Heart left ventricle (tissue), 16 donors: ENCODE measurements around the gene EZH1. TPM values are rescaled to one million over a fixed set of nuclear protein-coding genes. Genes with fewer than 3 reads are reported as not detected.

Experiments
- ATAC-seq, 4 donors: fragments of 200-7000 bp; cut with Tn5 transposase; one replicate each; pipeline ENCODE4 v1.9.1; 2020 to 2022; ENCODE audit warnings: moderate library complexity in 4 of 4, mild to moderate bottlenecking in 3 of 4, moderate number of reproducible peaks in 1 of 4
- DNase-seq, 5 donors: peaks; one replicate each; pipeline ENCODE4 v3.0.0-alpha.2; 2020
- H3K27ac ChIP-seq, 12 donors: fragments of 200-600 bp; sonication (generic) in 4 of 12; one replicate each; pipeline versions ENCODE4 v1.5.0 to v1.8.0; 2016 to 2022; ENCODE audit warnings: mild to moderate bottlenecking in 2 of 12
- H3K27me3 ChIP-seq, 9 donors: fragments of 200-600 bp; sonication (generic) in 2 of 9; one replicate each; pipeline versions ENCODE4 v1.5.1 to v1.8.0; 2016 to 2022; ENCODE audit warnings: mild to moderate bottlenecking in 3 of 9
- H3K36me3 ChIP-seq, 9 donors: fragments of 200-600 bp; sonication (generic) in 2 of 9; one replicate each; pipeline versions ENCODE4 v1.5.0 to v1.8.0; 2018 to 2022; ENCODE audit warnings: mild to moderate bottlenecking in 2 of 9
- H3K4me1 ChIP-seq, 12 donors: fragments of 200-600 bp; sonication (generic) in 4 of 12; one replicate each; pipeline versions ENCODE4 v1.5.0 to v1.8.0; 2016 to 2022; ENCODE audit warnings: mild to moderate bottlenecking in 3 of 12
- H3K4me3 ChIP-seq, 12 donors: fragments of 200-600 bp; sonication (generic) in 4 of 12; one replicate each; pipeline versions ENCODE4 v1.5.0 to v1.8.0; 2017 to 2022; ENCODE audit warnings: mild to moderate bottlenecking in 9 of 12, moderate library complexity in 4 of 12
- H3K9me3 ChIP-seq, 12 donors: fragments of 200-600 bp; sonication (generic) in 4 of 12; one replicate each; pipeline versions ENCODE4 v1.5.0 to v1.8.0; 2016 to 2022; ENCODE audit warnings: mild to moderate bottlenecking in 1 of 12
- CTCF ChIP-seq, 12 donors: fragments of 200-600 bp; sonication (generic) in 4 of 12; IDR thresholded peaks; one replicate each; pipeline versions ENCODE4 v1.5.0 to v1.8.0; 2018 to 2022; ENCODE audit warnings: antibody characterized with exemption in 12 of 12, mild to moderate bottlenecking in 5 of 12
- POLR2A ChIP-seq, 2 donors: fragments of 450-650 bp; IDR thresholded peaks; one replicate each; pipeline ENCODE4 v1.6.1; 2017; ENCODE audit warnings: antibody characterized with exemption in 2 of 2, mild to moderate bottlenecking in 2 of 2, moderate library complexity in 2 of 2
- WGBS, 4 donors: extraction: QIAGEN DNeasy Blood & Tissue Kit in 2 of 4; methylation state at CpG; one replicate each; pipeline versions ENCODE4 v1.1.5 to v1.1.7; 2013 to 2018; 5-methylcytosine and 5-hydroxymethylcytosine counted together
- intact Hi-C, 10 donors: fragments of 100-400 bp; cut with DNase I; formaldehyde crosslinking; loops; one replicate each; pipeline versions ENCODE4 v1.11.1 to v1.14.2; 2022
- polyA plus RNA-seq, 2 donors: library from polyadenylated mRNA; stranded (reverse); fragments of 200-250 nt; gene quantifications; one replicate each; pipeline ENCODE4 v1.2.3, GENCODE V29; 2013
- total RNA-seq, 9 donors: library from RNA; depleted of rRNA in 2 of 9; stranded (reverse); fragments of >200 nt in 2 of 9; fragmentation: NEBNext Ultra II Directional in 3 of 9; extraction: Animal tissue kit (Norgen Biotek cat#: 25700) in 3 of 9; gene quantifications; one replicate each; pipeline versions ENCODE4 v1.1.0 to v1.2.4, GENCODE V29; 2016 to 2023
- donor health status: ischemic (EF 13 %, LVEDD 7.1; RV severe dilation, severe dysfunction).
- donor health status: healthy with polysubstance abuse.
- donor health status: DM: no; HTN: yes; CAD: no.
- donor health status: DM: no; HTN: no; CAD: no.
- donor health status: ischemic (EF 25% LVEDD 6.9; RV normal size, moderate dysfunction).
- donor health status: ischemic (EF 25% LVEDD 5.7; RV mildly dilated, moderate dysfunction).
- donor health status: healthy.
- donor health status: DM: yes; HTN: yes; CAD: no.
- donor health status: ischemic (EF 35%, LVEDD 5.7; RV mildly dilated, moderate dysfunction).
- donor health status: nonischemic (EF 11% LVEDD 7.7; RV severe dilation, severe dysfunction).
- donor health status: DM: yes; HTN: yes; CAD: no.
- donor health status: PGD.
- donor health status: ischemic (EF 29% LVEDD 5.4; RV normal size, mild dysfunction).
- donor health status: nonischemic (EF 23%, LVEDD 6.1; RV moderate dilation, normal function).

Gene EZH1
- total and polyA plus RNA-seq, 11 donors: 18.8 to 50.2 (median 40.7) TPM

GRCh38 chr17:42687707-42688320, 57.0 kb downstream of the EZH1 start:
- H3K27ac ChIP-seq: no peak overlapping the region
- intact Hi-C loops: loop anchor here in 1 of 10 donors (10.0 kb wide), 1 partner anchor 103 kb away; no protein-coding TSS in a partner anchor
- TF ChIP-seq POLR2A (IDR thresholded peaks at IDR 0.05) (no peak), CTCF (IDR thresholded peaks at IDR 0.05) (no peak)
- WGBS, 4 donors: 79 to 82% (median 80%) methylated on average over 27 of the region's 27 CpGs
- H3K36me3 ChIP-seq: peaks cover 0 to 75% (median 19%) of the 10 kb centered on the region in 9 donors
- H3K4me3 ChIP-seq: no peak overlapping the region
- peaks cover 0 to 2% (median 0%) of the 10 kb centered on the region in 9 donors for H3K27me3 ChIP-seq
- peaks cover 0 to 16% (median 11%) of the 10 kb centered on the region in 12 donors for H3K4me1 ChIP-seq
- no peaks in the 10 kb centered on the region for H3K9me3 ChIP-seq
- ATAC-seq: no peak
- DNase-seq: no peak

GRCh38 chr17:42686520-42687128, 58.2 kb downstream of the EZH1 start:
- Histone ChIP-seq H3K27ac (no peak overlapping the region), H3K4me1 (peaks cover 0 to 28% (median 21%) of the 10 kb centered on the region in 12 donors), H3K36me3 (peaks cover 0 to 64% (median 14%) of the 10 kb centered on the region in 9 donors), H3K27me3 (peaks cover 0 to 12% (median 0%) of the 10 kb centered on the region in 9 donors), H3K9me3 (no peaks in the 10 kb centered on the region), H3K4me3 (no peak overlapping the region)
- WGBS, 4 donors: 81 to 85% (median 83%) methylated on average over 32 of the region's 32 CpGs
- intact Hi-C loops: loop anchor here in 1 of 10 donors (10.0 kb wide), 1 partner anchor 102 kb away; no protein-coding TSS in a partner anchor
- no peak for TF ChIP-seq CTCF (IDR thresholded peaks at IDR 0.05)
- TF ChIP-seq POLR2A (IDR thresholded peaks at IDR 0.05): no peak
- DNase-seq: no peak
- ATAC-seq: no peak

- no peak for DNase-seq
- intact Hi-C loops: loop anchor here in 1 of 10 donors (10.0 kb wide), 1 partner anchor 101 kb away; no protein-coding TSS in a partner anchor
Measured at GRCh38 chr17:42685831-42686230, 59.0 kb downstream of the EZH1 start.

More at GRCh38 chr17:42685831-42686230, 59.0 kb downstream of the EZH1 start:
- Histone ChIP-seq H3K27ac (no peak overlapping the region), H3K4me3 (no peak overlapping the region), H3K4me1 (peaks cover 0 to 36% (median 28%) of the 10 kb centered on the region in 12 donors), H3K9me3 (no peaks in the 10 kb centered on the region), H3K27me3 (peaks cover 0 to 14% (median 0%) of the 10 kb centered on the region in 9 donors), H3K36me3 (peaks cover 0 to 56% (median 11%) of the 10 kb centered on the region in 9 donors)
- TF ChIP-seq POLR2A (IDR thresholded peaks at IDR 0.05): no peak
- no peak for TF ChIP-seq CTCF (IDR thresholded peaks at IDR 0.05)
- WGBS, 4 donors: 84 to 87% (median 84%) methylated on average over 14 of the region's 14 CpGs
- ATAC-seq: no peak
